GM12878 (cell line): ENCODE data around the gene MBOAT2. TPM values are rescaled to one million over a fixed set of nuclear protein-coding genes. Genes with fewer than 3 reads are reported as not detected.

Source experiments
- ATAC-seq: fragments of 200-7000 bp; cut with Tn5 transposase; 3 replicates; pipeline ENCODE4 v1.9.1; 2020; ENCODE audit warnings: mild to moderate bottlenecking, moderate library complexity
- BruUV-seq: library from RNA; stranded (reverse); fragments of 400-500 nt; replicated peaks from 2 replicates; lab custom pipeline; 2021; lab: Mats Ljungman, UMichigan
- CTCF ChIA-PET: fragments of 300-600 bp; sonication (Branson Sonifier 250); formaldehyde crosslinking; extraction: SDS; loops from one replicate; lab custom pipeline; 2021; ENCODE audit warnings: inconsistent platforms; lab: Yijun Ruan, JAX
- POLR2A ChIA-PET: fragments of 350-600 bp; formaldehyde crosslinking; extraction: SDS; loops from one replicate; lab custom pipeline; 2021; ENCODE audit warnings: inconsistent platforms; lab: Charles Lee
- RAD21 ChIA-PET: fragments of 300-600 bp; sonication (Branson Sonifier 250); formaldehyde crosslinking; loops from one replicate; lab custom pipeline; 2023; ENCODE audit warnings: antibody characterized with exemption; ENCODE audit not compliant: unreplicated experiment; lab: Charles Lee
- SMC1A ChIA-PET: fragments of 300-600 bp; sonication (Branson Sonifier 250); formaldehyde crosslinking; loops from one replicate; lab custom pipeline; 2023; ENCODE audit not compliant: unreplicated experiment, uncharacterized antibody; lab: Charles Lee
- DNase-seq: peaks from one replicate; pipeline ENCODE4 v3.0.0-alpha.2; 2011; ENCODE audit warnings: low read depth, low spot score
- FAIRE-seq: peaks from 3 replicates; lab custom pipeline; 2011; peaks lifted over from hg19 to GRCh38; lab: Jason Lieb, UNC
- H2AFZ ChIP-seq: 2 replicates; pipeline ENCODE4 v1.6.0; 2011; ENCODE audit warnings: low read depth, low read length, control low read depth; ENCODE audit not compliant: control insufficient read depth
- H3K27ac ChIP-seq: 2 replicates; pipeline ENCODE4 v1.5.1; 2011; ENCODE audit warnings: control low read depth; ENCODE audit not compliant: control insufficient read depth, insufficient read depth
- H3K27me3 ChIP-seq, 2 experiments: replicated peaks in 1 of 2; 2 replicates each; pipeline versions ENCODE4 v1.6.0 to v1.6.1; 2011; ENCODE audit warnings: low read length in 1 of 2; ENCODE audit not compliant: control insufficient read depth in 2 of 2, insufficient read depth in 2 of 2
- H3K36me3 ChIP-seq, 2 experiments: 2 replicates each; pipeline ENCODE4 v1.5.1; 2011; ENCODE audit warnings: low read length in 1 of 2; ENCODE audit not compliant: control insufficient read depth in 2 of 2, insufficient read depth in 2 of 2
- H3K4me1 ChIP-seq: 2 replicates; pipeline ENCODE4 v1.6.1; 2011; ENCODE audit warnings: mild to moderate bottlenecking, low read length, moderate library complexity, mixed read lengths; ENCODE audit not compliant: control insufficient read depth, insufficient read depth
- H3K4me2 ChIP-seq: 2 replicates; pipeline ENCODE4 v1.6.0; 2011; ENCODE audit warnings: control low read depth; ENCODE audit not compliant: control insufficient read depth, insufficient read depth
- H3K4me3 ChIP-seq: fragments of 200-600 bp; sonication (generic); 2 replicates; pipeline ENCODE4 v1.5.1; 2016
- H3K79me2 ChIP-seq: 2 replicates; pipeline ENCODE4 v1.6.0; 2011; ENCODE audit warnings: low read length; ENCODE audit not compliant: control insufficient read depth, insufficient read depth
- H3K9ac ChIP-seq: 2 replicates; pipeline ENCODE4 v1.8.0; 2011; ENCODE audit warnings: low read length, control low read depth, mixed read lengths; ENCODE audit not compliant: control insufficient read depth, insufficient read depth
- H3K9me3 ChIP-seq: replicated peaks from 3 replicates; pipeline ENCODE4 v1.5.1; 2011; ENCODE audit warnings: mild to moderate bottlenecking, low read length; ENCODE audit not compliant: control insufficient read depth, insufficient read depth
- H4K20me1 ChIP-seq: 2 replicates; pipeline ENCODE4 v1.6.0; 2011; ENCODE audit not compliant: control insufficient read depth, insufficient read depth
- IKZF1 ChIP-seq: fragments of 450-650 bp; conservative IDR thresholded peaks from 2 replicates; pipeline ENCODE4 v1.6.1; 2017; ENCODE audit warnings: antibody characterized with exemption, mild to moderate bottlenecking
- MTA3 ChIP-seq: IDR thresholded peaks from 2 replicates; pipeline ENCODE4 v1.6.1; 2012; ENCODE audit warnings: low read length, inconsistent platforms, borderline replicate concordance
- MXI1 ChIP-seq: fragments of 150-350 bp; IDR thresholded peaks from 2 replicates; pipeline ENCODE4 v1.6.1; 2011; ENCODE audit warnings: low read depth, mild to moderate bottlenecking, inconsistent platforms, low read length, improper control_type of control experiment
- NFYA ChIP-seq: IDR thresholded peaks from 2 replicates; pipeline ENCODE4 v1.6.1; 2011; ENCODE audit warnings: low read depth, mild to moderate bottlenecking, low read length, improper control_type of control experiment, borderline replicate concordance
- SIN3A ChIP-seq: IDR thresholded peaks from 2 replicates; pipeline ENCODE4 v1.6.1; 2012; ENCODE audit warnings: low read depth, low read length, improper control_type of control experiment
- SMARCA5 ChIP-seq: fragments of 450-650 bp; IDR thresholded peaks from 2 replicates; pipeline ENCODE4 v1.6.1; 2017; ENCODE audit warnings: mild to moderate bottlenecking
- WRNIP1 ChIP-seq: IDR thresholded peaks from 2 replicates; pipeline ENCODE4 v1.6.1; 2011; ENCODE audit warnings: low read depth, low read length, improper control_type of control experiment, borderline replicate concordance
- ZNF687 ChIP-seq: fragments of 450-650 bp; IDR thresholded peaks from 2 replicates; pipeline ENCODE4 v1.6.1; 2017; ENCODE audit warnings: mild to moderate bottlenecking, moderate library complexity
- WGBS: methylation state at CpG from one replicate; pipeline ENCODE4 v1.1.6; 2016; ENCODE audit warnings: low lambda C conversion rate; ENCODE audit not compliant: insufficient replicate concordance, insufficient coverage; ENCODE audit errors: missing lambda C conversion rate; 5-methylcytosine and 5-hydroxymethylcytosine counted together
- in situ Hi-C: fragments of 300-500 bp; cut with MboI; formaldehyde crosslinking; loops from 9 replicates; pipeline ENCODE4 v1.14.3; 2018; ENCODE audit warnings: mixed read lengths
- intact Hi-C: fragments of 100-400 bp; cut with micrococcal nuclease; formaldehyde crosslinking; loops from one replicate; pipeline ENCODE4 v1.14.2; 2022; ENCODE audit not compliant: unreplicated experiment
- polyA plus RNA-seq, 11 experiments: library from polyadenylated mRNA; depleted of rRNA in 4 of 11; unstranded in 6 of 11; stranded (reverse) in 5 of 11; fragments of >200 nt; fragmentation: Nextera tagmentation in 4 of 11; fragmentation: Illumina TruSeq in 1 of 11; extraction: Ambion mirVana in 4 of 11; extraction: Trizol in 1 of 11; gene quantifications; 1 replicate in 1 of 11; 2 replicates in 10 of 11; pipeline versions ENCODE4 v1.2.1 to v1.2.3, GENCODE V29; 2011 to 2016; ENCODE audit warnings: inconsistent platforms in 2 of 11, missing spikeins in 2 of 11, low read depth in 1 of 11
- total RNA-seq, 4 experiments: library from RNA; depleted of rRNA in 3 of 4; stranded (reverse); fragments of >200 nt in 3 of 4; fragmentation: Illumina TruSeq in 1 of 4; extraction: Trizol in 1 of 4; gene quantifications; 2 replicates each; pipeline versions ENCODE4 v1.2.1 to v1.2.3, GENCODE V29; 2013 to 2021
- TF ChIP-seq, protein P1 (sequence below): fragments of 450-650 bp; IDR thresholded peaks from 2 replicates; pipeline ENCODE4 v1.6.1; 2017; ENCODE audit warnings: mild to moderate bottlenecking

The MBOAT2 gene
- total and polyA plus RNA-seq, 10 of the 15 experiments (the other 5 are each of a cell fraction or from before 2014, with no cell fraction given) = 0.08 to 40.6 (median 1.8) TPM

GRCh38 chr2:9003616-9004337 lies at the start of gene MBOAT2 (continued):
- peak; percentile 77 for TF ChIP-seq ZNF687

- Histone ChIP-seq H3K36me3 (no peaks in the 10 kb centered on the region), H3K27me3 (no peaks in the 10 kb centered on the region), H3K4me1 (no peaks in the 10 kb centered on the region; the same call in 1 of the 2 replicates), H3K4me3 (no peak overlapping the region), H3K4me2 (no peak overlapping the region), H3K9me3 (no peaks in the 10 kb centered on the region; the same call in 2 of the 3 replicates), H3K27ac (no peak overlapping the region), H4K20me1 (no peaks in the 10 kb centered on the region), H3K9ac (no peak overlapping the region), H2AFZ (no peak overlapping the region), H3K79me2 (no peaks in the 10 kb centered on the region)
- POLR2A ChIA-PET = interaction anchor here (3.7 kb wide), 1 partner anchor 40 kb away, joined by 10 read pairs; no protein-coding TSS in a partner anchor
- DNase-seq = no peak
- ATAC-seq = peak; percentile 71
- in situ Hi-C loops (no loop called here), intact Hi-C loops (loop anchor here (2.0 kb wide), 1 partner anchor 40 kb away; no protein-coding TSS in a partner anchor)
- BruUV-seq = no TSS peak
- no peak for FAIRE-seq
- SMC1A ChIA-PET = interaction anchor here (0.7 to 2.8 kb wide), 7 partner anchors 8 to 180 kb away, joined by 3 to 16 read pairs (median 3); no protein-coding TSS in a partner anchor
- WGBS = 34% methylated on average over 6 of the region's 6 CpGs
- CTCF ChIA-PET = interaction anchor here (0.7 to 2.1 kb wide), 4 partner anchors 10 to 179 kb away, joined by 3 to 8 read pairs (median 3); no protein-coding TSS in a partner anchor
- RAD21 ChIA-PET = interaction anchor here (0.7 to 2.6 kb wide), 3 partner anchors 39 to 138 kb away, joined by 3 to 16 read pairs (median 3); no protein-coding TSS in a partner anchor
- TF ChIP-seq, protein P1, sequence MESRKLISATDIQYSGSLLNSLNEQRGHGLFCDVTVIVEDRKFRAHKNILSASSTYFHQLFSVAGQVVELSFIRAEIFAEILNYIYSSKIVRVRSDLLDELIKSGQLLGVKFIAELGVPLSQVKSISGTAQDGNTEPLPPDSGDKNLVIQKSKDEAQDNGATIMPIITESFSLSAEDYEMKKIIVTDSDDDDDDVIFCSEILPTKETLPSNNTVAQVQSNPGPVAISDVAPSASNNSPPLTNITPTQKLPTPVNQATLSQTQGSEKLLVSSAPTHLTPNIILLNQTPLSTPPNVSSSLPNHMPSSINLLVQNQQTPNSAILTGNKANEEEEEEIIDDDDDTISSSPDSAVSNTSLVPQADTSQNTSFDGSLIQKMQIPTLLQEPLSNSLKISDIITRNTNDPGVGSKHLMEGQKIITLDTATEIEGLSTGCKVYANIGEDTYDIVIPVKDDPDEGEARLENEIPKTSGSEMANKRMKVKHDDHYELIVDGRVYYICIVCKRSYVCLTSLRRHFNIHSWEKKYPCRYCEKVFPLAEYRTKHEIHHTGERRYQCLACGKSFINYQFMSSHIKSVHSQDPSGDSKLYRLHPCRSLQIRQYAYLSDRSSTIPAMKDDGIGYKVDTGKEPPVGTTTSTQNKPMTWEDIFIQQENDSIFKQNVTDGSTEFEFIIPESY = no peak
- TF ChIP-seq SMARCA5 (no peak), WRNIP1 (no peak), NFYA (no peak), SIN3A (no peak), MXI1 (no peak), MTA3 (no peak), IKZF1 (no peak)
Observed at GRCh38 chr2:9052821-9053533, 49.5 kb upstream of the MBOAT2 start.
